AG04450 (cell line): ENCODE data around the gene PC. TPM values are rescaled to one million over a fixed set of nuclear protein-coding genes. Genes with fewer than 3 reads are reported as not detected.
A peak's percentile ranks its signal among the peaks of the same experiment; 100 is the strongest.
"Not testable (repeated sequence)": the region's sequence is repeated elsewhere in the genome, so short reads cannot be mapped to it uniquely, and the experiment has no call there.

Source experiments
- CTCF ChIA-PET: fragments of 300-600, 350-600 bp; formaldehyde crosslinking; extraction: SDS; loops from one replicate; lab custom pipeline; 2022; ENCODE audit warnings: antibody characterized with exemption, inconsistent platforms; lab: Charles Lee
- POLR2A ChIA-PET: fragments of 350-600 bp; formaldehyde crosslinking; extraction: SDS; loops from one replicate; lab custom pipeline; 2021; ENCODE audit warnings: antibody characterized with exemption, inconsistent platforms; lab: Yijun Ruan, JAX
- DNase-seq: peaks from one replicate; pipeline ENCODE4 v3.0.0-alpha.2; 2011; ENCODE audit warnings: low read depth, low spot score
- H3K27ac ChIP-seq: one replicate; pipeline ENCODE4 v1.5.1; 2012; ENCODE audit warnings: low read depth, low read length, control low read depth
- H3K27me3 ChIP-seq: one replicate; pipeline ENCODE4 v1.6.0; 2012; ENCODE audit warnings: low read length; ENCODE audit not compliant: control insufficient read depth, insufficient read depth
- H3K4me3 ChIP-seq: 2 replicates; pipeline ENCODE4 v1.5.1; 2011; ENCODE audit warnings: mild to moderate bottlenecking, low read depth, low read length, control low read depth
- H3K9me3 ChIP-seq: 2 replicates; pipeline ENCODE4 v1.5.1; 2012; ENCODE audit warnings: low read length; ENCODE audit not compliant: control insufficient read depth, insufficient read depth
- CTCF ChIP-seq: IDR thresholded peaks from 2 replicates; pipeline ENCODE4 v1.5.1; 2011; ENCODE audit warnings: low read depth, low read length, control low read depth, inconsistent platforms
- polyA minus RNA-seq: library from RNA; depleted of rRNA, polyadenylated mRNA; stranded (reverse); fragments of >200 nt; gene quantifications from 2 replicates; pipeline ENCODE4 v1.2.3, GENCODE V29; 2011; rRNA and poly(A)+ RNA removed
- polyA plus RNA-seq: library from polyadenylated mRNA; depleted of rRNA; stranded (reverse); fragments of >200 nt; gene quantifications from 2 replicates; pipeline ENCODE4 v1.2.3, GENCODE V29; 2011; rRNA removed

Gene PC
- polyA plus RNA-seq = 12.1 and 12.6 TPM in 2 replicates
- polyA minus RNA-seq = 22.1 and 23.8 TPM in 2 replicates

- Histone ChIP-seq H3K4me3 (peak within 1 kb of the TSS; percentile 69), H3K27ac (peak within 1 kb of the TSS; percentile 47), H3K9me3 (no peaks in the 10 kb centered on the region; the same call in 1 of the 2 replicates), H3K27me3 (no peaks in the 10 kb centered on the region)
- ChIA-PET POLR2A (interaction anchor here (0.5 to 1.8 kb wide), 7 partner anchors 13 to 226 kb away, joined by 3 to 11 read pairs (median 5); no protein-coding TSS in a partner anchor), CTCF (interaction anchor here (1.1 kb wide), 1 partner anchor 12 kb away, joined by 3 read pairs; no protein-coding TSS in a partner anchor)
- peak; percentile 100 for DNase-seq
- TF ChIP-seq CTCF = no peak
Measured at GRCh38 chr11:66958232-66958955, at the start of gene PC. TSS of gene PC (minus strand) at chr11:66958383. CDS start at chr11:66872159, 86,224 bp downstream.

GRCh38 chr11:67007126-67007525 lies 48.9 kb upstream of the PC start:
- Histone ChIP-seq H3K27me3 (no peaks in the 10 kb centered on the region), H3K9me3 (no peaks in the 10 kb centered on the region; the same call in 1 of the 2 replicates), H3K4me3 (no peak overlapping the region), H3K27ac (no peak overlapping the region)
- no peak for TF ChIP-seq CTCF
- DNase-seq = no peak
- ChIA-PET POLR2A (no interaction called here), CTCF (no interaction called here)

- POLR2A ChIA-PET = no interaction called here
- CTCF ChIA-PET = no interaction called here
- Histone ChIP-seq H3K9me3 (no peaks in the 10 kb centered on the region; the same call in 1 of the 2 replicates), H3K27ac (no peak overlapping the region), H3K27me3 (no peaks in the 10 kb centered on the region), H3K4me3 (no peak overlapping the region)
- TF ChIP-seq CTCF = no peak
- DNase-seq = no peak
Measured at GRCh38 chr11:67006029-67006884, 48.1 kb upstream of the PC start.

GRCh38 chr11:67005200-67005599 lies 47.0 kb upstream of the PC start:
- DNase-seq, H3K27ac ChIP-seq, CTCF ChIA-PET, H3K9me3 ChIP-seq, H3K4me3 ChIP-seq, H3K27me3 ChIP-seq, POLR2A ChIA-PET: not testable (repeated sequence)

GRCh38 chr11:67002921-67003411 lies 44.8 kb upstream of the PC start:
- Histone ChIP-seq H3K4me3 (no peak overlapping the region), H3K27ac (no peak overlapping the region), H3K27me3 (no peaks in the 10 kb centered on the region), H3K9me3 (no peaks in the 10 kb centered on the region; the same call in 1 of the 2 replicates)
- no peak for DNase-seq
- POLR2A ChIA-PET = no interaction called here
- no peak for TF ChIP-seq CTCF
- CTCF ChIA-PET = no interaction called here
